DOHH2 (cell line): ENCODE measurements around the gene ZBTB7C.

Experiments
- H3F3A ChIP-seq: fragments of 200-600 bp; sonication (generic), shearing (Covaris generic); 2 replicates; pipeline ENCODE4 v1.6.0; 2016; ENCODE audit warnings: antibody characterized with exemption, mild to moderate bottlenecking; ENCODE audit not compliant: control insufficient read depth, insufficient read depth
- H3K27ac ChIP-seq: fragments of 200-600 bp; sonication (generic); 2 replicates; pipeline ENCODE4 v1.5.1; 2014; ENCODE audit warnings: low read depth, mild to moderate bottlenecking, low read length, moderate library complexity
- H3K27me3 ChIP-seq: fragments of 200-600 bp; sonication (generic); 2 replicates; pipeline ENCODE4 v1.6.1; 2014; ENCODE audit warnings: mild to moderate bottlenecking, low read length, mixed read lengths; ENCODE audit not compliant: control insufficient read depth
- H3K36me3 ChIP-seq: fragments of 200-600 bp; sonication (generic); 2 replicates; pipeline ENCODE4 v1.6.1; 2014; ENCODE audit warnings: mild to moderate bottlenecking, low read length, moderate library complexity, mixed read lengths; ENCODE audit not compliant: control insufficient read depth
- H3K4me1 ChIP-seq: fragments of 200-600 bp; sonication (generic); 2 replicates; pipeline ENCODE4 v1.6.1; 2014; ENCODE audit warnings: mild to moderate bottlenecking, low read length, mixed read lengths; ENCODE audit not compliant: control insufficient read depth
- H3K4me2 ChIP-seq: fragments of 200-600 bp; sonication (generic); 2 replicates; pipeline ENCODE4 v1.6.0; 2014; ENCODE audit warnings: mild to moderate bottlenecking, low read length, moderate library complexity
- H3K4me3 ChIP-seq: fragments of 200-600 bp; sonication (generic); 2 replicates; pipeline ENCODE4 v1.5.1; 2014; ENCODE audit warnings: mild to moderate bottlenecking, low read length, mixed read lengths
- H3K79me2 ChIP-seq: fragments of 200-600 bp; sonication (generic); 2 replicates; pipeline ENCODE4 v1.6.1; 2014; ENCODE audit warnings: mild to moderate bottlenecking, low read length, mixed read lengths; ENCODE audit not compliant: control insufficient read depth
- H3K9me2 ChIP-seq: fragments of 200-600 bp; sonication (generic); replicated peaks from 2 replicates; pipeline ENCODE4 v1.6.1; 2014; ENCODE audit warnings: mild to moderate bottlenecking, low read length, mixed read lengths; ENCODE audit not compliant: control insufficient read depth
- H3K9me3 ChIP-seq: fragments of 200-600 bp; sonication (generic); 2 replicates; pipeline ENCODE4 v1.6.1; 2014; ENCODE audit warnings: antibody characterized with exemption, low read length, mixed read lengths; ENCODE audit not compliant: control insufficient read depth, insufficient read depth
- H4K20me1 ChIP-seq: fragments of 200-600 bp; sonication (generic); 2 replicates; pipeline ENCODE4 v1.6.0; 2014; ENCODE audit warnings: low read depth, mild to moderate bottlenecking, antibody characterized with exemption, low read length, moderate library complexity; ENCODE audit not compliant: control insufficient read depth, insufficient read depth
- CTCF ChIP-seq: fragments of 200-600 bp; sonication (generic); IDR thresholded peaks from one replicate; pipeline ENCODE4 v1.5.1; 2014; ENCODE audit warnings: antibody characterized with exemption, mild to moderate bottlenecking, low read depth, low read length; ENCODE audit not compliant: poor library complexity, severe bottlenecking
- EZH2phosphoT487 ChIP-seq: fragments of 200-600 bp; sonication (generic); IDR thresholded peaks from 2 replicates; pipeline ENCODE4 v1.6.1; 2017; ENCODE audit warnings: borderline replicate concordance, mild to moderate bottlenecking, antibody characterized with exemption, low read length, moderate library complexity, mixed read lengths

ZBTB7C gene

DNA sequence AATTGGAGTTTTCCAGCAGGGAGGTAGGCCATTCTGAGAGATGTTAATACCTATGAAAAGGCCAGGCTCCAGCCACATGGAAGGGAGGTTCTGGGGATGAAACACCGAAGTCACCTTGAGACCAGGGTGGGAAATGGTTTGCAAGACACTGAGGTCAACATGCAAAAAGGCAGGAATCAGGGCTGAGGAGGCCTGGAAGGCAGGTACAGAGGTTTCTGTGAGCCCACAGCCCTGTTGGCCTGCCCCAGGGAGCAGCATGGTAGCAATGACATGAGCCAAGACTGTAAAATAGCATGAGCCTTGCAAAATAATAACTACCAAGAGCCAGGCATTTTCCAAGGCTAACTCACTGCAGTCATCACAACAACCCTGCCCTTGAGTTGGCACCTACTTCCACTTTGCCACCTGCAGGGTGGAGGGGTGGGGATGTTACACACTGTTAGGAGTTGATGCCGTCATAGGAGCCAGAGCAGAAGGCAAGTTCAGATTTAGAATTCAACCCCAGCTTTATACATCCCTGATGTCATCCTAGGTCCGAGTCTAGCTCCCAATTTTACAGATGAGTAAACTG is 61.3 kb downstream of the ZBTB7C start:
- Histone ChIP-seq H3K27me3 (no peaks in the 10 kb centered on the region), H3K4me2 (no peak overlapping the region), H3F3A (no peaks in the 10 kb centered on the region), H3K79me2 (no peaks in the 10 kb centered on the region), H3K36me3 (no peaks in the 10 kb centered on the region), H3K27ac (no peak overlapping the region), H3K9me2 (no peaks in the 10 kb centered on the region), H4K20me1 (no peaks in the 10 kb centered on the region), H3K4me1 (no peaks in the 10 kb centered on the region), H3K4me3 (no peak overlapping the region), H3K9me3 (no peaks in the 10 kb centered on the region)
- TF ChIP-seq EZH2phosphoT487 (no peak), CTCF (no peak)

DNA sequence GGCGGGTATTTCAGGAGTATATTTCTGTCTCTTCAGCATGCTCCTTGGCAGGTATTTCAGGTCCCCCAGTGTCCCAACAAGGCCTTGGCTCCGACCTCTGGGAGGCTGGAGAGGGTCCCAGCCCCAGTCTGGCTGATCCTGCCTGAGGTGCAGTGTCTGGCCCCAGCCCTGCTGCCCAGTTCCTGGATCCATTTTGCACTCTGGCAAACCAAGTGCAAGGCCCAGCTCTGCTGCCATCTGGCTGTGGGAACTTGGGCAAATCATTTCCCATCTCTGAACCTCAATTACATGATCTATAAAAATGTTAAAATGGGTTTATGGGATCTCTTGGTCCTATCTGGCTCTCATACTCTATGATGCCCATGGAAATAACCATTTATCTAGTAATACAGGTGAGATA is 63.6 kb downstream of the ZBTB7C start:
- H3K9me2 ChIP-seq, result no peaks in the 10 kb centered on the region
- H3K79me2 ChIP-seq, result no peaks in the 10 kb centered on the region
- H3K27me3 ChIP-seq, result no peaks in the 10 kb centered on the region
- TF ChIP-seq EZH2phosphoT487 (no peak), CTCF (no peak)
- H4K20me1 ChIP-seq, result no peaks in the 10 kb centered on the region
- H3K4me3 ChIP-seq, result no peak overlapping the region
- no peaks in the 10 kb centered on the region for H3K4me1 ChIP-seq
- no peak overlapping the region for H3K4me2 ChIP-seq
- H3K27ac ChIP-seq, result no peak overlapping the region
- H3F3A ChIP-seq, result no peaks in the 10 kb centered on the region
- H3K9me3 ChIP-seq, result no peaks in the 10 kb centered on the region
- H3K36me3 ChIP-seq, result no peaks in the 10 kb centered on the region

GRCh38 chr18:48342581-48342980 is 66.6 kb downstream of the ZBTB7C start:
- TF ChIP-seq CTCF (no peak), EZH2phosphoT487 (no peak)

More at GRCh38 chr18:48342581-48342980, 66.6 kb downstream of the ZBTB7C start:
- no peak overlapping the region for H3K27ac ChIP-seq
- H3K27me3 ChIP-seq, result no peaks in the 10 kb centered on the region
- H3K4me2 ChIP-seq, result no peak overlapping the region
- H3F3A ChIP-seq, result no peaks in the 10 kb centered on the region
- H3K9me3 ChIP-seq, result no peaks in the 10 kb centered on the region
- H3K4me1 ChIP-seq, result no peaks in the 10 kb centered on the region
- H3K9me2 ChIP-seq, result no peaks in the 10 kb centered on the region
- H3K36me3 ChIP-seq, result no peaks in the 10 kb centered on the region
- no peaks in the 10 kb centered on the region for H3K79me2 ChIP-seq
- H3K4me3 ChIP-seq, result no peak overlapping the region
- H4K20me1 ChIP-seq, result no peaks in the 10 kb centered on the region
